Psoas muscle (tissue), 8 donors: ENCODE measurements around the gene ATP1B3. TPM values are rescaled to one million over a fixed set of nuclear protein-coding genes. Genes with fewer than 3 reads are reported as not detected.

Source experiments
- ATAC-seq, 4 donors: fragments of 200-7000 bp; cut with Tn5 transposase; one replicate each; pipeline ENCODE4 v1.9.1; 2020; ENCODE audit warnings: moderate library complexity in 3 of 4, mild to moderate bottlenecking in 2 of 4
- DNase-seq, 2 donors: peaks; one replicate each; pipeline ENCODE4 v3.0.0-alpha.2; 2020
- H3K27ac ChIP-seq: fragments of 200-600 bp; one replicate; pipeline ENCODE4 v1.8.0; 2022
- H3K27me3 ChIP-seq, 3 donors: fragments of 200-600 bp in 1 of 3; one replicate each; pipeline versions ENCODE4 v1.6.1 to v1.8.0; 2013 to 2022; ENCODE audit warnings: low read length in 2 of 3, mild to moderate bottlenecking in 2 of 3, moderate library complexity in 1 of 3; ENCODE audit not compliant: insufficient read depth in 3 of 3
- H3K36me3 ChIP-seq, 2 donors: fragments of 200-600 bp in 1 of 2; one replicate each; pipeline versions ENCODE4 v1.6.1 to v1.8.0; 2013 to 2022; ENCODE audit warnings: low read depth in 1 of 2, mild to moderate bottlenecking in 1 of 2, moderate library complexity in 1 of 2; ENCODE audit not compliant: insufficient read depth in 1 of 2
- H3K4me1 ChIP-seq: fragments of 200-600 bp; one replicate; pipeline ENCODE4 v1.8.0; 2022
- H3K4me3 ChIP-seq: fragments of 200-600 bp; one replicate; pipeline ENCODE4 v1.8.0; 2022; ENCODE audit warnings: mild to moderate bottlenecking
- H3K9me3 ChIP-seq: fragments of 200-600 bp; one replicate; pipeline ENCODE4 v1.8.0; 2022
- CTCF ChIP-seq: fragments of 200-600 bp; IDR thresholded peaks from one replicate; pipeline ENCODE4 v1.8.0; 2022; ENCODE audit warnings: antibody characterized with exemption
- WGBS, 3 donors: extraction: QIAGEN DNeasy Blood & Tissue Kit; methylation state at CpG; one replicate each; pipeline versions ENCODE4 v1.1.6 to v1.1.7; 2013; 5-methylcytosine and 5-hydroxymethylcytosine counted together
- intact Hi-C, 2 donors: fragments of 100-400 bp; cut with DNase I; formaldehyde crosslinking; loops; one replicate each; pipeline versions ENCODE4 v1.11.0 to v1.14.2; 2022
- polyA plus RNA-seq, 3 donors: library from polyadenylated mRNA; stranded (reverse); fragments of 200-250 nt; gene quantifications; one replicate each; pipeline ENCODE4 v1.2.3, GENCODE V29; 2013
- total RNA-seq, 4 donors: library from RNA; stranded (reverse); fragmentation: NEBNext Ultra II Directional in 2 of 4; extraction: Animal tissue kit (Norgen Biotek cat#: 25700) in 2 of 4; gene quantifications; one replicate each; pipeline versions ENCODE4 v1.2.1 to v1.2.4, GENCODE V29; 2021 to 2023
- donor health status: healthy with polysubstance abuse.
- donor health status: DM: no; HTN: no; CAD: no; lungs with moderate emphysema.
- donor health status: Bipolar disorder and iron deficiency.
- donor health status: healthy.
- donor health status: DM: yes; HTN: yes; CAD: no.
- donor health status: DM: no; HTN: no; CAD: no.
- donor health status: DM: no; HTN: no; CAD: no.
- donor health status: DM: yes; HTN: yes; CAD: no.

ATP1B3 gene
- total and polyA plus RNA-seq, 7 donors, result 19.9 to 68.2 (median 36.4) TPM

DNA sequence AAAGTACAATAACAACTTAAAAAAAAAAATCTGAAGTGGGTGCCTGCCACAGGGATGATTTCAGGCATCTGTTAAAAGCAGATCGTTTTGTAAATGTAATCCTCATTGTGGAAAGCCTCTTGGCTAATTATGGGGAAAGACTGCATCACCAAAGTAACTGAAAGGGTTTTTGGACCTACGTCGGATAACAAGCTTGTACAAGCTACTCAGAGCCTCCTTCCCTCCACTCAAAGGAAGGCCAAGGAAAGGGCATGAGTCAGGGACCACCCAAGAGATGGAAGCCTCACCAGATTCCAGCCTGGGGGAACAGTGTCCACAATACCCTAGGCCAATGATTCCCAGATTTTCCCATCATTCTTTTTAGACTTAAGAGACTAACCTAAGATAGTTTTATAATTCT lies 84.3 kb downstream of the ATP1B3 start:
- TF ChIP-seq CTCF, result no peak
- Histone ChIP-seq H3K9me3 (no peaks in the 10 kb centered on the region), H3K27ac (no peak overlapping the region), H3K4me3 (no peak overlapping the region), H3K36me3 (peaks cover 0 to 59% of the 10 kb centered on the region in 2 donors), H3K27me3 (no peaks in the 10 kb centered on the region), H3K4me1 (no peaks in the 10 kb centered on the region)
- intact Hi-C loops, result loop anchor here (5.0 to 10.0 kb wide), 2 partner anchors 184 to 322 kb away; partner anchors contain the start of gene TFDP2 (in 1 of the 2)
- 58 to 74% (median 61%) methylated on average over 3 of the region's 3 CpGs for WGBS, 3 donors
- DNase-seq (peak in 1 of 2 donors; percentile 21), ATAC-seq (no peak)

- Histone ChIP-seq H3K36me3 (peaks cover 0 to 48% of the 10 kb centered on the region in 2 donors), H3K27me3 (no peaks in the 10 kb centered on the region), H3K4me3 (no peak overlapping the region), H3K9me3 (no peaks in the 10 kb centered on the region), H3K27ac (no peak overlapping the region), H3K4me1 (no peaks in the 10 kb centered on the region)
- intact Hi-C loops, result loop anchor here (2.0 to 10.0 kb wide), 3 partner anchors 182 to 319 kb away; partner anchors contain the start of gene TFDP2 (in 1 of the 2)
- DNase-seq, result no peak
- no peak for ATAC-seq
- WGBS, 3 donors, result 91 to 94% (median 92%) methylated on average over 4 of the region's 4 CpGs
- TF ChIP-seq CTCF, result no peak
These were observed 86.9 kb downstream of the ATP1B3 start for GRCh38 chr3:141963301-141963700.

GRCh38 chr3:141965471-141965870 lies 89.0 kb downstream of the ATP1B3 start:
- 84 to 93% (median 90%) methylated on average over 1 of the region's 1 CpG for WGBS, 3 donors

DNA sequence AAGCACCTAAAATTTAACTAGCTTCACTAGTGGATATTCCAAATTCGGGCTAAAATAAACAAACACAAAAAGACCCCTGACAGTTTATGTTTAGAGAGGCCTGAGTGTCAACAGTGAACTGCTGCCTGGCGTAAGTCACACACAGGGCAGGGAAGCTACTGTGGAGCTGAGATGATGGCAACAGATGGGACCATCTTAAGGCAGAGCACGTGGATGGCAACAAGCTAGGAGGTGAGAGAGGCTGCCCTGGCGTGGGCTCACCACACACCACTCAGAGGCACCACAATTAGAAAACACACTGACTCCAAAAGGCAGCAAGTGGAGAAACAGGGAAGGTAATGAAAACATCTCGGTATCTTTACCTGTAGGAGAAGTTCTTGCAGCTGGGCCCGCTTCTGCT lies 93.3 kb downstream of the ATP1B3 start:
- no peaks in the 10 kb centered on the region for H3K4me1 ChIP-seq
- no peaks in the 10 kb centered on the region for H3K9me3 ChIP-seq
- intact Hi-C loops, result loop anchor here in 1 of 2 donors (10.0 kb wide), 1 partner anchor 175 kb away; the partner anchor contains the start of gene TFDP2
- no peak for TF ChIP-seq CTCF
- DNase-seq (no peak), ATAC-seq (no peak)
- H3K4me3 ChIP-seq, result no peak overlapping the region
- 85 to 86% (median 85%) methylated on average over 6 of the region's 6 CpGs for WGBS, 3 donors
- peaks cover 0 to 26% of the 10 kb centered on the region in 2 donors for H3K36me3 ChIP-seq
- no peaks in the 10 kb centered on the region for H3K27me3 ChIP-seq
- no peak overlapping the region for H3K27ac ChIP-seq

More at GRCh38 chr3:141965471-141965870, 89.0 kb downstream of the ATP1B3 start:
- intact Hi-C loops, result loop anchor here in 1 of 2 donors (10.0 kb wide), 1 partner anchor 179 kb away; the partner anchor contains the start of gene TFDP2
- H3K4me1 ChIP-seq, result no peaks in the 10 kb centered on the region
- no peak overlapping the region for H3K27ac ChIP-seq
- H3K27me3 ChIP-seq, result no peaks in the 10 kb centered on the region
- no peak overlapping the region for H3K4me3 ChIP-seq
- TF ChIP-seq CTCF, result no peak
- no peak for ATAC-seq
- DNase-seq, result no peak
- H3K36me3 ChIP-seq, result peaks cover 0 to 41% of the 10 kb centered on the region in 2 donors
- no peaks in the 10 kb centered on the region for H3K9me3 ChIP-seq

GRCh38 chr3:141971571-141971970 lies 95.1 kb downstream of the ATP1B3 start:
- H3K36me3 ChIP-seq, result peaks cover 0 to 34% of the 10 kb centered on the region in 2 donors
- no peaks in the 10 kb centered on the region for H3K27me3 ChIP-seq
- DNase-seq (no peak), ATAC-seq (no peak)
- no peak overlapping the region for H3K27ac ChIP-seq
- H3K4me1 ChIP-seq, result no peaks in the 10 kb centered on the region
- 96 to 100% (median 98%) methylated on average over 1 of the region's 1 CpG for WGBS, 3 donors
- TF ChIP-seq CTCF, result no peak
- H3K4me3 ChIP-seq, result no peak overlapping the region
- H3K9me3 ChIP-seq, result no peaks in the 10 kb centered on the region
- intact Hi-C loops, result no loop called here
